PC-9 (cell line): ENCODE data around the gene WASL. TPM values are rescaled to one million over a fixed set of nuclear protein-coding genes. Genes with fewer than 3 reads are reported as not detected.

Experiments used
- BruUV-seq: library from RNA; stranded (reverse); fragments of 400-500 nt; replicated peaks from 2 replicates; lab custom pipeline; 2021; lab: Mats Ljungman, UMichigan
- CTCF ChIA-PET: fragments of 300-600 bp; sonication (Branson Sonifier 250); formaldehyde crosslinking; loops from one replicate; lab custom pipeline; 2022; ENCODE audit warnings: antibody characterized with exemption; lab: Charles Lee
- POLR2A ChIA-PET: fragments of 300-600 bp; sonication (Branson Sonifier 250); formaldehyde crosslinking; loops from one replicate; lab custom pipeline; 2022; ENCODE audit warnings: antibody characterized with exemption; ENCODE audit not compliant: unreplicated experiment; lab: Charles Lee
- DNase-seq, 2 experiments: peaks; one replicate each; pipeline versions ENCODE4 v3.0.0 to v3.0.0-alpha.2; 2015 to 2022; ENCODE audit warnings: mixed read lengths in 1 of 2
- H2AFZ ChIP-seq: fragments of 200-600 bp; sonication (generic); 2 replicates; pipeline ENCODE4 v1.8.1; 2017; ENCODE audit warnings: antibody characterized with exemption
- H3F3A ChIP-seq: fragments of 200-600 bp; sonication (generic); 2 replicates; pipeline ENCODE4 v1.8.1; 2017; ENCODE audit warnings: antibody characterized with exemption, mild to moderate bottlenecking, low read depth; ENCODE audit not compliant: insufficient read depth
- H3K27ac ChIP-seq: fragments of 200-600 bp; sonication (generic); 2 replicates; pipeline ENCODE4 v1.6.1; 2016; ENCODE audit warnings: mixed run types
- H3K27me3 ChIP-seq: fragments of 200-600 bp; sonication (generic); 2 replicates; pipeline ENCODE4 v1.6.1; 2016; ENCODE audit warnings: low read depth, mixed run types; ENCODE audit not compliant: insufficient read depth
- H3K36me3 ChIP-seq: fragments of 200-600 bp; sonication (generic); 2 replicates; pipeline ENCODE4 v1.6.1; 2016; ENCODE audit warnings: low read depth, mixed run types
- H3K4me1 ChIP-seq: fragments of 200-600 bp; sonication (generic); replicated peaks from 2 replicates; pipeline ENCODE4 v1.6.1; 2016; ENCODE audit warnings: mixed run types; ENCODE audit not compliant: insufficient read depth
- H3K4me2 ChIP-seq: fragments of 200-600 bp; sonication (generic); 2 replicates; pipeline ENCODE4 v1.6.1; 2017; ENCODE audit warnings: mixed run types
- H3K4me3 ChIP-seq: fragments of 200-600 bp; sonication (generic); 2 replicates; pipeline ENCODE4 v1.6.1; 2016; ENCODE audit warnings: mixed run types
- H3K79me2 ChIP-seq: fragments of 200-600 bp; sonication (generic); 2 replicates; pipeline ENCODE4 v1.6.1; 2017; ENCODE audit warnings: low read depth, mixed run types
- H3K9me2 ChIP-seq: fragments of 200-600 bp; sonication (generic); 2 replicates; pipeline ENCODE4 v1.8.1; 2017; ENCODE audit warnings: mild to moderate bottlenecking; ENCODE audit not compliant: insufficient read depth
- H3K9me3 ChIP-seq: fragments of 200-600 bp; sonication (generic); 2 replicates; pipeline ENCODE4 v1.8.1; 2016; ENCODE audit warnings: low read depth; ENCODE audit not compliant: insufficient read depth
- H4K20me1 ChIP-seq: fragments of 200-600 bp; sonication (generic); 2 replicates; pipeline ENCODE4 v1.8.1; 2017; ENCODE audit not compliant: insufficient read depth
- CTCF ChIP-seq: fragments of 200-600 bp; sonication (generic); conservative IDR thresholded peaks from 2 replicates; pipeline ENCODE4 v1.6.1; 2017; ENCODE audit warnings: mixed run types, antibody characterized with exemption, mild to moderate bottlenecking, moderate library complexity
- EZH2 ChIP-seq: fragments of 200-600 bp; sonication (generic); IDR thresholded peaks from 2 replicates; pipeline ENCODE4 v1.8.0; 2017; ENCODE audit warnings: antibody characterized with exemption, low read depth
- intact Hi-C: fragments of 100-400 bp; cut with micrococcal nuclease; formaldehyde crosslinking; loops from one replicate; pipeline ENCODE4 v1.10.0; 2022; ENCODE audit not compliant: unreplicated experiment
- total RNA-seq: library from RNA; stranded (reverse); gene quantifications from 2 replicates; pipeline ENCODE4 v1.2.3, GENCODE V29; 2021

WASL gene
- total RNA-seq, 1 experiment from 2014 or later = 40.3 TPM

GRCh38 chr7:123661765-123662164 lies 87.0 kb downstream of the WASL start:
- Histone ChIP-seq H3K4me2 (no peak overlapping the region), H3K79me2 (no peaks in the 10 kb centered on the region), H3K9me2 (no peaks in the 10 kb centered on the region; the same call in none of the 2 replicates), H4K20me1 (no peaks in the 10 kb centered on the region), H3K4me3 (no peak overlapping the region), H3K9me3 (no peaks in the 10 kb centered on the region), H3F3A (no peaks in the 10 kb centered on the region), H3K27ac (no peak overlapping the region), H3K4me1 (no peaks in the 10 kb centered on the region), H2AFZ (no peak overlapping the region), H3K27me3 (no peaks in the 10 kb centered on the region), H3K36me3 (no peaks in the 10 kb centered on the region)
- BruUV-seq = no TSS peak
- ChIA-PET POLR2A (no interaction called here), CTCF (no interaction called here)
- intact Hi-C loops = no loop called here
- no peak for DNase-seq
- TF ChIP-seq CTCF = no peak
- TF ChIP-seq EZH2 = no peak

GRCh38 chr7:123660514-123661354 lies 88.1 kb downstream of the WASL start:
- Histone ChIP-seq H3K27me3 (no peaks in the 10 kb centered on the region), H3F3A (no peaks in the 10 kb centered on the region), H3K27ac (no peak overlapping the region), H3K9me3 (no peaks in the 10 kb centered on the region), H3K4me3 (no peak overlapping the region), H3K4me1 (no peaks in the 10 kb centered on the region), H2AFZ (no peak overlapping the region), H3K4me2 (no peak overlapping the region), H3K9me2 (no peaks in the 10 kb centered on the region; the same call in none of the 2 replicates), H3K36me3 (no peaks in the 10 kb centered on the region), H4K20me1 (no peaks in the 10 kb centered on the region), H3K79me2 (no peaks in the 10 kb centered on the region)
- CTCF ChIA-PET = no interaction called here
- POLR2A ChIA-PET = no interaction called here
- no TSS peak for BruUV-seq
- DNase-seq = no peak
- TF ChIP-seq EZH2 (no peak), CTCF (no peak)
- intact Hi-C loops = no loop called here

GRCh38 chr7:123658023-123658422 lies 90.8 kb downstream of the WASL start:
- Histone ChIP-seq H3K4me1 (no peaks in the 10 kb centered on the region), H3K4me2 (no peak overlapping the region), H4K20me1 (no peaks in the 10 kb centered on the region), H3K36me3 (no peaks in the 10 kb centered on the region), H3K9me2 (no peaks in the 10 kb centered on the region; the same call in none of the 2 replicates), H3K4me3 (no peak overlapping the region), H3K9me3 (no peaks in the 10 kb centered on the region), H3K79me2 (no peaks in the 10 kb centered on the region), H2AFZ (no peak overlapping the region), H3F3A (no peaks in the 10 kb centered on the region), H3K27ac (no peak overlapping the region), H3K27me3 (no peaks in the 10 kb centered on the region)
- intact Hi-C loops = no loop called here
- no TSS peak for BruUV-seq
- ChIA-PET CTCF (no interaction called here), POLR2A (no interaction called here)
- TF ChIP-seq CTCF (no peak), EZH2 (no peak)
- DNase-seq = no peak
